Smooth muscle cell of the brain vasculature (primary cell): ENCODE results near the gene SIPA1L3.

ENCODE experiments used
- DNase-seq: peaks from one replicate; pipeline ENCODE4 v3.0.0-alpha.2; 2012; ENCODE audit warnings: low read depth, low spot score

SIPA1L3 gene

GRCh38 chr19:38107129-38107528 lies 200.1 kb downstream of the SIPA1L3 start:
- DNase-seq = no peak

DNA sequence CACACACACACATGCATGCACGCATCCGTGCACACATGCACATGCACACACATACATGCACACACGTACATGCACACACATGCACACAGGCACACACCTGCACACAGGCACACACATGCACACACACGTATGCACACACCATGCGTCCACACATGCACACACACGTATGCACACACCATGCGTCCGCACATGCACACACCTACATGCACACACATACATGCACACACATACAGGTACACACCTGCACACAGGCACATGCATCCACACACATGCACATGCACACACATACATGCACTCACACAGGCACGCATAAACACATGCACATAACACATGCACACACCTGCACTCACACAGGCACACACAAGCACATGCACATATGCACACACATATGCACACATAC lies 204.9 kb downstream of the SIPA1L3 start:
- DNase-seq = no peak

DNA sequence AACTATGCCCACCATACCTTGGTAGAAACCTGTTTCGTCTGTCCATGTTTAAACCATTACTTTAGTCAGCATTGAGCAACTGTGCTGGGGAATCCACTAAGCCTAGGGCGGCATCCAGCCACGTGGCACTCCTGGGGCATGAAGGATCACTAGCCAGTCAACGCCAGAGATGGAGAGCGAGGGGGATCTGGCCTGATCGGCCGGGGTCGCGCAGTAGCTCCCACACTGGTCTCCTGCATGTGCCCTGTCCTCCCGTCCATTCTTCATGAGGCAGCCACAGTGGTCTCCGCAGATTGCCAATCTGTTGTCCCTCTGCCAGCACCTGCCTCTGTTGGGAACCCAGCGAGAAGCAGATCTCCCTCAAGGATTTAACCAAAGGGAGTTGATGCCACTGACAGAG lies 207.6 kb downstream of the SIPA1L3 start:
- DNase-seq = no peak

DNA sequence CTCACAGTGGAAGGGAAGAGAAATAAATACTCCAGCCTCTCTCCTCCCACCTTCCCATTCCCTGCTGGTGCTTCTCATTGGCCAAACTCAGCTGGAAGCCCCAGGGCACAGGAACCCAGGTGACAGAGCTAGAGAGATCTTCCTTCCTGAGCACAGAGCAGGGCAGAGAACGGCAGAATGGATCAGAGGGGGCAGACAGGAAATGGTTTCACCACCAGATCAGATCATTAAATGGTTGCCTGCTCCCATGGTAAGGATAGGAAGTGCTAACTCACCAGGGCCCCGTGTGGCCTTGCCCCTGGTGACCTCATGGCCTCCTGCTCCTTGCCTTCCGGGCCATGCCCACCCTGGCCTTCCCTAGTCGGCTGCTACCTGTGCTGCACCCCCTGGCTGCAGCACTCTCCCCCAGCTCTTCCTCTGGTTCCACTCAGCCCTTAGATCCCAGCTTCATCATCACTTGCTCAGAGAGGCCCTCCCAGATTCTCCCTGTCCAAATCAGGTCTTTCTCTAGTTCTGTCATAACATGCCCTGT lies 208.3 kb downstream of the SIPA1L3 start:
- DNase-seq = no peak

DNA sequence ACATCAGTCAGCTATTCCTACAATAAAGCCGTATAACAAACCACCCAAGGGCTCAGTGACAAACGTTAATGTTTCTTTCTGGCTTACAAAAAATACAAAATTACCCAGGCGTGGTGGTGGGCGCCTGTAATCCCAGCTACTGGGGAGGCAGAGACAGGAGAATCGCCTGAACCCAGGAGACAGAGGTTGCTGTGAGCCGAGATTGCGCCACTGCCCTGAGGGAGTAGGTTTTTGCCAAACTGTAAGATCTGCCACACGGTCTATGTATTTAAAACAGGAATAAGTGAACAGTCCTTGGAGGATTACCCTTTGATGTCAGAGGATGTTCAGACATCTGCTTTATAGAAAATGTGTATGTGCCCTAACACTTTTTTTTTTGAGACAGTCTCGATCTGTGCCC lies 211.2 kb downstream of the SIPA1L3 start:
- DNase-seq = no peak

GRCh38 chr19:38120471-38121025 lies 213.5 kb downstream of the SIPA1L3 start:
- no peak for DNase-seq

DNA sequence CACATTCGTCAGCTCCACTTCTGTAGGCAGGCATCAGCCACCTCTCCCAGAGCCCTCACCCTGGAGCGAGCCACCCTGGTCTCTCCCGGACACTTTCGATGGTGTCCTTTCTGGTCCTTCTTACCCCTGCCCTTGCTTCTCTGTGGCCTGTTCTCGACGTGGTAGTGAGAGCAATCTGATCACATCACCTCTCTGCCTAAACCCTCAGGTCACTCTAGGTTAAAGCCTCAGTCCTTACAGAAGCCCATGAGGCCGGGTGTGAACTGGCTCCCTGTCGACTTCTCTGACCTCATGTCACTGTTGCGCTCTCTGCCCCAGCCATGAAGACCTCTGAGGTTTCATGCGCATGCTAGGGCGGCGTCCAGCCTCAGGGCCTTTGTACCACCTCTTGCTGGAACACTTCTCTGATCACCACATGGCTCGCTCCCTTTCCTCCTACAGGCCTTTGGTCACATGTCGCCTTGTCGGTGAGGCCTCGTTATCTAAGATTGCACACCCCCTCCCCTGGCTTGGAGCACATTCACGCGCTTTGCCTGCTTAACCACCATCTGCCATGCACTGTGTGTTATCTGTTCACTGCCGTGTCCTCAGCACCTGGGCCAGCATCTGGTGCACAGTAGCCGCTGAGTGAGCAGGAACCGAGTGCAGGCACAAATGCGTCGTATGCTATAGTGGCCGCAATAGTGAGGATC lies 215.5 kb downstream of the SIPA1L3 start:
- DNase-seq = no peak

DNA sequence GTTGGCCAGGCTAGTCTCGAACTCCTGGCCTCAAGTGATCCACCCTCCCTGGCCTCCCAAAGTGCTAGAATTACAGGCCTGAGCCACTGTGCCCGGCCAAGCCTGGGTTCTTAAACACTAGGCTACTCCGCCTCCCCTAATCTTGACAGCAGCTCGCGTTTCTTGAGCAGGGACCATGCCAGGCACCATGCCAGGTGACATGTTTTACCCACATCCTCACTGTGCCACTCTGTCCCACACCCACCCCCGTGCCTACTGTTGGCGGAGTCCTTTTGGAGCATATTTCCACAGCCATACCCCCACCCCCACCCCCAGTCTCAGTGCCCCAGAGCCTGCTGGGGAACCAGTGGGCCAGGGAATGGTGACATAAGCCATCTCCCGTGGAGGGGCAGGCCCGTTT lies 218.2 kb downstream of the SIPA1L3 start:
- DNase-seq = no peak

GRCh38 chr19:38130399-38130798 lies 223.4 kb downstream of the SIPA1L3 start:
- no peak for DNase-seq

DNA sequence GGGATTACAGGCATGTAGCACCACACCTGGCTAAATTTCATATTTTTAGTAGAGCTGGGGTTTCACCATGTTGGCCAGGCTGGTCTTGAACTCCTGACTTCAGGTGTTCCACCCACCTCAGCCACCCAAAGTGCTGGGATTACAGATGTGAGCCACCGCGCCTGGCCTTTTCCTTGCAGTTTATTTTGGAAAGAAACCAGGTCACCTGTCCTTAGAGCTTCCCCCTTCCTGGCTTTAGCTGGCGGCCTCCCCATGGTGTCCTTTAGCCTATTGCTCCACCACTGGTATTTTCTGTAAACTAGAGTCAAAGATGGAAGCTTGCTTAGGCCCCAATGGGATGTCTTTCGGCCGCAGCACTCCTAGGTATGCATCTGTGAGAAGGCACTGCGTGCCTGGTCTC lies 225.8 kb downstream of the SIPA1L3 start:
- DNase-seq = no peak

DNA sequence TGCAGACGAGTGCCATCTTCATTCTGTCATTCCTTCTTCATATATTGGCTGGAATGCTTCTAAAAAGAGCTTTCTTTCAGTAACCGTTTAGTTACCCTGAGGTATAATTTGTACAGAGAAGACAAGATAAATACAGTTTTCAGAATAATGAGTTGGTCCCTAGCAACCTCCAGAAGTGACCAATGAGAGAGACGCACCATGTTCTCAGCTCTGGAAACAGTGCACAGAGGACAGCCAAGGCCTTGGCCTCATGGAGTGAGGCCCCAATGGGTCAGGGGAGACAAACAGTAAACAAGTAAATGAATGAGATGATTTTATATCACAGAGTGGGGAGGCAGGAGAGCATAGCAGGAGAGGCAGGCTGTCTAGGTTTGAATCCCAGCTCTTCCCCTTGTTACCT lies 226.3 kb downstream of the SIPA1L3 start:
- DNase-seq = no peak

DNA sequence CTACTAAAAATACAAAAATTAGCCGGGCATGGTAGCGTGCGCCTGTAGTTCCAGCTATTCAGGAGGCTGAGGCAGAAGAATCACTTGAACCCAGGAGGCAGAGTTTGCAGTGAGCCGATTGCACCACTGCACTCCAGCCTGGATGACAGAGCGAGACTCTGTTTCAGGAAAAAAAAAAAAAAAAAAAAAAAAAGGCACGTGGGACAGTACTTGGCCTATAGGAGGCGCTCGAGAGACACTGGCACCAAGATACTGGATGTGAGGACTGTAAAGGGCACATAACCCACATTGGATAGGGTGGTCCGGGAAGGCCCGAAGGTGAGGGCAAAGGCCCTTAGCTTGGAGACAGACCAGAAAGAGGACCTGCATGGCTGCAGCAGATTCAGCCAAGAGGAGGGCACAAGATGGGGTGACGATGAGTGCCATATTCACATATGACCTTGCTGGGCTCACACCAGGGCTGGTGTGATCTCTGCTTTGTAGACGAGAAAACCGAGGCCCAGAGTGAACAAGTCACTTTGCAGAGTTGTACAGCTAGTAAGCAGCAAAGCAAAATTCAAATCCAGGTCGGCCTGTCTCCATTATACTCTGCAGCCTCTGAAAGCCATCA lies 227.6 kb downstream of the SIPA1L3 start:
- DNase-seq = no peak

GRCh38 chr19:38135150-38135998 lies 228.4 kb downstream of the SIPA1L3 start:
- no peak for DNase-seq

GRCh38 chr19:38139122-38139521 lies 232.1 kb downstream of the SIPA1L3 start:
- no peak for DNase-seq

- DNase-seq = no peak
Measured at GRCh38 chr19:38141108-38141507, 234.1 kb downstream of the SIPA1L3 start.

- no peak for DNase-seq
Measured at GRCh38 chr19:38142176-38143035, 235.4 kb downstream of the SIPA1L3 start.

- DNase-seq = no peak
Measured at GRCh38 chr19:38143847-38144246, 236.8 kb downstream of the SIPA1L3 start.

DNA sequence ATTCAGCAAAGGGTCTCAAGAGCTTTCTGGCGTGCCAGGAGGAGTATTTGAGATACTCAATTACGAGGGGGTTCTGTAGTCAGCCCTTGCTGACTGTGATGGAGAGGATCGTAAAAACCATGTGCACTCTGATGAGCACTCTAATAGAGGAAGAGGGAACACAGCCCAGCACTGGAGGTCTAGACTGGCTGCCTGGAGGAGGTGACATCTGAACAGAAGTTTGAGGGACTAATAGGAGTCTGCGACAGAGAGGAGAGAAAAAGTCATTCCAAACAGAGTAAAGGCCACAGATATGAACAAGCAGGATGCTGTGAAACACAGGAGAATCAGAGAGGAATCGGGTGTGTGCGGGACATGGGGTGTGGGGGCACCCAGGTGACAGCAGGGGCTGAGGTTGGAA lies 237.7 kb downstream of the SIPA1L3 start:
- DNase-seq = no peak

- DNase-seq = no peak
Measured at GRCh38 chr19:38145623-38146022, 238.6 kb downstream of the SIPA1L3 start.

GRCh38 chr19:38148337-38148736 lies 241.3 kb downstream of the SIPA1L3 start:
- no peak for DNase-seq

GRCh38 chr19:38149661-38150061 lies 242.7 kb downstream of the SIPA1L3 start:
- DNase-seq = no peak
